Vagina (tissue), 2 donors: ENCODE data around the gene DKC1.

Experiments
- POLR2AphosphoS5 ChIP-seq, 2 donors: sonication (generic); formaldehyde crosslinking; IDR thresholded peaks; one replicate each; pipeline ENCODE4 v1.9.0; 2017; ENCODE audit warnings: antibody characterized with exemption in 2 of 2, mild to moderate bottlenecking in 2 of 2, low read depth in 1 of 2; ENCODE audit not compliant: insufficient read depth in 1 of 2
- TF ChIP-seq, protein P1 (sequence below), 3 experiments: fragments of 450-650 bp in 2 of 3; fragments of 200-600 bp in 1 of 3; sonication (generic) in 1 of 3; IDR thresholded peaks; one replicate each; pipeline ENCODE4 v1.5.1; 2017 to 2019; ENCODE audit warnings: antibody characterized with exemption in 3 of 3, mild to moderate bottlenecking in 2 of 3, moderate library complexity in 2 of 3

DNA sequence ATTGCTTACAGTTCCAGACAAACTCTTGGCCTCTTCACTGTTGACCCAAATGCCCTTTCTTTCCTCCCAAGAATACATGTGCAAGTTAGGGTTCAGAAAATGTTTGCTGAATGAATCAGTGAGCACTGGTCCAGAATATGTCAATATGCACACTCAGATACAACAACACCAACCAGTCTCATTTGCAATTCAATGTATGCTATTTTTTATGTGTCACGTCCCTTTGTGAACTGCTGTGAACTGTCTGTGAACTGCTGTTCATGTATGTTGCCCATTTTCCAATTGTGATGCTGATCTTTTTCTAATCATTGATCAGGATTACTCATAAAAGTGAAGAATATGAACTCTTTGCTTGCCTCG is 29.6 kb upstream of the DKC1 start:
- TF ChIP-seq POLR2AphosphoS5 (IDR thresholded peaks at IDR 0.05; ENCODE audit: insufficient read depth in 1 of 2, low read depth in 1 of 2), result no peak
- TF ChIP-seq, protein P1, sequence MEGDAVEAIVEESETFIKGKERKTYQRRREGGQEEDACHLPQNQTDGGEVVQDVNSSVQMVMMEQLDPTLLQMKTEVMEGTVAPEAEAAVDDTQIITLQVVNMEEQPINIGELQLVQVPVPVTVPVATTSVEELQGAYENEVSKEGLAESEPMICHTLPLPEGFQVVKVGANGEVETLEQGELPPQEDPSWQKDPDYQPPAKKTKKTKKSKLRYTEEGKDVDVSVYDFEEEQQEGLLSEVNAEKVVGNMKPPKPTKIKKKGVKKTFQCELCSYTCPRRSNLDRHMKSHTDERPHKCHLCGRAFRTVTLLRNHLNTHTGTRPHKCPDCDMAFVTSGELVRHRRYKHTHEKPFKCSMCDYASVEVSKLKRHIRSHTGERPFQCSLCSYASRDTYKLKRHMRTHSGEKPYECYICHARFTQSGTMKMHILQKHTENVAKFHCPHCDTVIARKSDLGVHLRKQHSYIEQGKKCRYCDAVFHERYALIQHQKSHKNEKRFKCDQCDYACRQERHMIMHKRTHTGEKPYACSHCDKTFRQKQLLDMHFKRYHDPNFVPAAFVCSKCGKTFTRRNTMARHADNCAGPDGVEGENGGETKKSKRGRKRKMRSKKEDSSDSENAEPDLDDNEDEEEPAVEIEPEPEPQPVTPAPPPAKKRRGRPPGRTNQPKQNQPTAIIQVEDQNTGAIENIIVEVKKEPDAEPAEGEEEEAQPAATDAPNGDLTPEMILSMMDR (IDR thresholded peaks at IDR 0.05), result no peak
